ENCODE measurements around the gene OR11A1. TPM values are rescaled to one million over a fixed set of nuclear protein-coding genes. Genes with fewer than 3 reads are reported as not detected.

OR11A1 gene
- total and polyA plus RNA-seq, 2 donors = under 0.01 to 0.02 TPM

GRCh38 chr6:29496961-29497360, 40.1 kb upstream of the OR11A1 start:
- whole genome bisulfite sequencing = 97% methylated on average over 4 of the region's 4 CpGs
- DNase-seq (ENCODE audit: low read depth in 6 of 9, low spot score in 9 of 9) = no peak
- Histone ChIP-seq H3K4me1 (ENCODE audit: control insufficient read depth in 2 of 2, insufficient read depth in 2 of 2, low read length in 2 of 2) (no peaks in the 10 kb centered on the region), H3K9me3 (ENCODE audit: control insufficient read depth in 2 of 2, insufficient read depth in 1 of 2, low read length in 1 of 2) (no peaks in the 10 kb centered on the region), H3K27ac (ENCODE audit: low read depth in 1 of 2, low read length in 1 of 2) (no peak overlapping the region), H3K36me3 (ENCODE audit: control insufficient read depth in 2 of 2, insufficient read depth in 2 of 2, low read length in 1 of 2) (no peaks in the 10 kb centered on the region), H3K4me3 (ENCODE audit: low read length in 2 of 2) (no peak overlapping the region), H3K27me3 (ENCODE audit: control insufficient read depth in 2 of 2, insufficient read depth in 1 of 2, low read length in 1 of 2) (no peaks in the 10 kb centered on the region)

DNA sequence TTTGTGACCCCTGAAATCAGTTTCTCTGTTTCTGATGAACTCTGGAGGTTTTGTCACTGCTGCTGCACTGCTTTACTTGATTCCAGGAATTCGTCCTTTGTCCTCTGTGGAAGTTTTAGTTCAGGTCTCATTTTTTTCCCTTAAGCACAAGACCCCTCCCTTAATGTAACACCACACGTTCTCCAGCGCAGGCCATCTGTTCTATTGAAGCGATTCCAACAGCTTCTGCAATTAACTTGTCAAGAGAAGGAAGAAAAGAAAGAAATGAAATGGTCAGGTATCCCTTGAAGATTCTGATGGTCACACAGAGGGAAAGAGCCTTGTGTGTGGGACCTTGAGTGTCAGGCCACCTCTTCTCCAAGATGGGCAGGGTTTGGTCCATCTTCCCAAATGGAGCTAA, 38.7 kb upstream of the OR11A1 start:
- Histone ChIP-seq H3K27ac (ENCODE audit: low read depth in 1 of 2, low read length in 1 of 2) (no peak overlapping the region), H3K36me3 (ENCODE audit: control insufficient read depth in 2 of 2, insufficient read depth in 2 of 2, low read length in 1 of 2) (no peaks in the 10 kb centered on the region), H3K27me3 (ENCODE audit: control insufficient read depth in 2 of 2, insufficient read depth in 1 of 2, low read length in 1 of 2) (no peaks in the 10 kb centered on the region), H3K9me3 (ENCODE audit: control insufficient read depth in 2 of 2, insufficient read depth in 1 of 2, low read length in 1 of 2) (no peaks in the 10 kb centered on the region), H3K4me3 (ENCODE audit: low read length in 2 of 2) (no peak overlapping the region), H3K4me1 (ENCODE audit: control insufficient read depth in 2 of 2, insufficient read depth in 2 of 2, low read length in 2 of 2) (no peaks in the 10 kb centered on the region)
- no peak for DNase-seq (ENCODE audit: low read depth in 6 of 9, low spot score in 9 of 9)
- WGBS = 89% methylated on average over 4 of the region's 4 CpGs

DNA sequence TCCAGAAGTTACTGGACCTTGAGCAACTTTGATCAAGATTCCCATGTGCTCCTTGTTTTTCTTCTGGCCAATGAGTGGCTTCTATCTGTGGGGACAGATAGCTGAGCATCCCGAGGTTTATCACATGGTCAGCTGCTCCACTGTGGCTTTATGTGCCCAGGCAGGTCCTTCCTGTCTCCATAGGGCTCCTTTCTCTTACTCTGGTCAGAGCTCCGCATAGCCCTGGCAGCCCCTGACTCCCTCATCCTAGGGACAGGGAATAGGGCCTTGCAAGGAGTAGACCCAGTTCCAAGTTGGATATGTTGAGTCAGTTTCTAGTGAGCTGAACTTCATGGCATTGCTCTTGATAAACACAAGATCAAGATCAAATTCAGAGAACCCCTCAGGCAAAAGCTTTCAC, 37.3 kb upstream of the OR11A1 start:
- WGBS = 91% methylated on average over 2 of the region's 2 CpGs
- H3K36me3 ChIP-seq (ENCODE audit: control insufficient read depth in 2 of 2, insufficient read depth in 2 of 2, low read length in 1 of 2) = no peaks in the 10 kb centered on the region
- no peaks in the 10 kb centered on the region for H3K27me3 ChIP-seq (ENCODE audit: control insufficient read depth in 2 of 2, insufficient read depth in 1 of 2, low read length in 1 of 2)
- no peaks in the 10 kb centered on the region for H3K9me3 ChIP-seq (ENCODE audit: control insufficient read depth in 2 of 2, insufficient read depth in 1 of 2, low read length in 1 of 2)
- no peak overlapping the region for H3K27ac ChIP-seq (ENCODE audit: low read depth in 1 of 2, low read length in 1 of 2)
- DNase-seq (ENCODE audit: low read depth in 6 of 9, low spot score in 9 of 9) = no peak
- no peak overlapping the region for H3K4me3 ChIP-seq (ENCODE audit: low read length in 2 of 2)
- H3K4me1 ChIP-seq (ENCODE audit: control insufficient read depth in 2 of 2, insufficient read depth in 2 of 2, low read length in 2 of 2) = no peaks in the 10 kb centered on the region

DNA sequence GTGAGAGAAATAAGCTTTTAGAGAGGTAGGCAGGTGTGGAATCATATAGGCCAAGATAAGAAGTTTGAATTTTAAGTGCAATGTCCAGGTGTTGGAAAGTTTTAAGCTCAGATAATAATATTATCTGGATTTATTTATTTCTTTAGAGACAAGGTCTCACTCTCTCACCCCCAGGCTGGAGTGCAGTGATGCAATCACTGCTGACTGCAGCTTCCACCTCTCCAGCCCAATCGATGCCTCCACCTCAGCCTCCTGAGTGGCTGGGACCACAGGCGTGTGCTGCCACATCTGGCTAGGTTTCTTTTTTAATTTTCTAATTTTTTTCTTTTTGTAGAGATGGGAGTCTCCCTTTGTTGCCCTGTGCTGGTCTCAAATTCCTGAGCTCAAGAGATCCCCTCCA, 36.4 kb upstream of the OR11A1 start:
- WGBS = 83% methylated on average over 2 of the region's 2 CpGs
- no peaks in the 10 kb centered on the region for H3K4me1 ChIP-seq (ENCODE audit: control insufficient read depth in 2 of 2, insufficient read depth in 2 of 2, low read length in 2 of 2)
- H3K4me3 ChIP-seq (ENCODE audit: low read length in 2 of 2) = no peak overlapping the region
- H3K27ac ChIP-seq (ENCODE audit: low read depth in 1 of 2, low read length in 1 of 2) = no peak overlapping the region
- no peaks in the 10 kb centered on the region for H3K27me3 ChIP-seq (ENCODE audit: control insufficient read depth in 2 of 2, insufficient read depth in 1 of 2, low read length in 1 of 2)
- H3K36me3 ChIP-seq (ENCODE audit: control insufficient read depth in 2 of 2, insufficient read depth in 2 of 2, low read length in 1 of 2) = no peaks in the 10 kb centered on the region
- DNase-seq (ENCODE audit: low read depth in 6 of 9, low spot score in 9 of 9) = no peak
- no peaks in the 10 kb centered on the region for H3K9me3 ChIP-seq (ENCODE audit: control insufficient read depth in 2 of 2, insufficient read depth in 1 of 2, low read length in 1 of 2)

GRCh38 chr6:29491574-29491973, 34.7 kb upstream of the OR11A1 start:
- H3K4me3 ChIP-seq (ENCODE audit: low read length in 2 of 2) = no peak overlapping the region
- no peak overlapping the region for H3K27ac ChIP-seq (ENCODE audit: low read depth in 1 of 2, low read length in 1 of 2)
- 98% methylated on average over 4 of the region's 4 CpGs for WGBS
- no peaks in the 10 kb centered on the region for H3K9me3 ChIP-seq (ENCODE audit: control insufficient read depth in 2 of 2, insufficient read depth in 1 of 2, low read length in 1 of 2)
- H3K4me1 ChIP-seq (ENCODE audit: control insufficient read depth in 2 of 2, insufficient read depth in 2 of 2, low read length in 2 of 2) = no peaks in the 10 kb centered on the region
- no peak for DNase-seq (ENCODE audit: low read depth in 6 of 9, low spot score in 9 of 9)
- no peaks in the 10 kb centered on the region for H3K36me3 ChIP-seq (ENCODE audit: control insufficient read depth in 2 of 2, insufficient read depth in 2 of 2, low read length in 1 of 2)
- H3K27me3 ChIP-seq (ENCODE audit: control insufficient read depth in 2 of 2, insufficient read depth in 1 of 2, low read length in 1 of 2) = no peaks in the 10 kb centered on the region

DNA sequence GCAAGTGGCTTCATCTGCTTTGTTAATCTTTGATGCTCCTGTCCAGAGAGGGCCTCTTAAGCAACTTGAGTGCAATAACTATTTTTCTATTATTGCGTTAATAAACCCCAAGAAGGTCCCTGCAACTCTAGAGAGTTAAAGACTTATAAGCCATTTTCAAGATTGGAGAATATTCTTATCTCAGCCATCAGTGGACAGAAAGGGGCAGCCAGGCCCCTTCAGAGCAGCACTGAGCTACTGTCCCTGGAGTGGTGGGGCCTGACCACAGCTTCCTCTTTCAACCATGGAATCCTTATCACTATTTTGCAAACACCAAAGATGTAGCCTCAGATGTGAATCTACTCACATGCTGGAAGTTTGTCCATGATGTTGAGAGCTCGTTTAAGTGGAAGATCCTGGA, 33.7 kb upstream of the OR11A1 start:
- no peak for DNase-seq (ENCODE audit: low read depth in 6 of 9, low spot score in 9 of 9)
- Histone ChIP-seq H3K9me3 (ENCODE audit: control insufficient read depth in 2 of 2, insufficient read depth in 1 of 2, low read length in 1 of 2) (no peaks in the 10 kb centered on the region), H3K27me3 (ENCODE audit: control insufficient read depth in 2 of 2, insufficient read depth in 1 of 2, low read length in 1 of 2) (no peaks in the 10 kb centered on the region), H3K36me3 (ENCODE audit: control insufficient read depth in 2 of 2, insufficient read depth in 2 of 2, low read length in 1 of 2) (no peaks in the 10 kb centered on the region), H3K4me1 (ENCODE audit: control insufficient read depth in 2 of 2, insufficient read depth in 2 of 2, low read length in 2 of 2) (no peaks in the 10 kb centered on the region), H3K27ac (ENCODE audit: low read depth in 1 of 2, low read length in 1 of 2) (no peak overlapping the region), H3K4me3 (ENCODE audit: low read length in 2 of 2) (no peak overlapping the region)
- 6% methylated on average over 2 of the region's 2 CpGs for WGBS

DNA sequence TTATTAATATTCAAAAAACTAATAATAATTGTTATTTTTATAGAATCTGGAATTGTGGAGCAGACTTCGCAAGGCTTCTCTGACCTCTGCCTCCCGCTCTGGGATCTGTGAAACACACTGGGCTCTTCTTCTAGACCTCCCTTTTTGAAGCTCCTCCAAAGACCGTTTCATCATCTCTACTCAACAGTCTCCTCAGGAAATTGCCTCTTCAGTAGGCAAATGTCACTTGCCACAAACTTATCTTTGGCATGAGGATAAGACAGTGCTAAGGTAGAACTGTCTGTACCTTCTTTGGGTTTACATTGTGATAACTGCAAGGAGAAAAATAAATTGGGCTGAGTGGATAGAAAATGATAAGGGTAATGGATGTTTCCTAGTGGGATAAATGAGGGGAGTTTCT, 33.2 kb upstream of the OR11A1 start:
- H3K27ac ChIP-seq (ENCODE audit: low read depth in 1 of 2, low read length in 1 of 2) = no peak overlapping the region
- DNase-seq (ENCODE audit: low read depth in 6 of 9, low spot score in 9 of 9) = no peak
- no peak overlapping the region for H3K4me3 ChIP-seq (ENCODE audit: low read length in 2 of 2)
- 69% methylated on average over 3 of the region's 3 CpGs for WGBS
- no peaks in the 10 kb centered on the region for H3K4me1 ChIP-seq (ENCODE audit: control insufficient read depth in 2 of 2, insufficient read depth in 2 of 2, low read length in 2 of 2)
- H3K36me3 ChIP-seq (ENCODE audit: control insufficient read depth in 2 of 2, insufficient read depth in 2 of 2, low read length in 1 of 2) = no peaks in the 10 kb centered on the region
- H3K27me3 ChIP-seq (ENCODE audit: control insufficient read depth in 2 of 2, insufficient read depth in 1 of 2, low read length in 1 of 2) = no peaks in the 10 kb centered on the region
- no peaks in the 10 kb centered on the region for H3K9me3 ChIP-seq (ENCODE audit: control insufficient read depth in 2 of 2, insufficient read depth in 1 of 2, low read length in 1 of 2)

DNA sequence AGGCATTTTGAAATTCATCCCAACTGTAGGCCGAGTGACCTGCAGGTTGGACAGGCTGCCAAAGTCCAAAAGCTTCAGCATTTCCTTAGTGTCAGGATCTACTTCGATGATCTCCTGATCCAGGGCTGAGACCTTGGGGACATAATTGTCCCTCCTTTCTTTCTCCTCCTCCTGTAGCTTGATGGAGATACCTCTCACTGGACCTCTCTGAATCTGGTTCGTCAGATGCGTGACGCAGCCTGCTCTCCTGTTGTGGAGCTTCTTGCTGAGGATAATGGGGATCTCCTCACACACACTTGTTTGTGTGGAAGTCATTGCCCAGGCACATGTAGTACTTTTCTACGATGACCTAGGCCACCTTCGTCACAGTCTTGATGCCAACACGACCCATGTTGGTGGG, 32.4 kb upstream of the OR11A1 start:
- Histone ChIP-seq H3K27me3 (ENCODE audit: control insufficient read depth in 2 of 2, insufficient read depth in 1 of 2, low read length in 1 of 2) (no peaks in the 10 kb centered on the region), H3K4me3 (ENCODE audit: low read length in 2 of 2) (no peak overlapping the region), H3K9me3 (ENCODE audit: control insufficient read depth in 2 of 2, insufficient read depth in 1 of 2, low read length in 1 of 2) (no peaks in the 10 kb centered on the region), H3K36me3 (ENCODE audit: control insufficient read depth in 2 of 2, insufficient read depth in 2 of 2, low read length in 1 of 2) (no peaks in the 10 kb centered on the region), H3K4me1 (ENCODE audit: control insufficient read depth in 2 of 2, insufficient read depth in 2 of 2, low read length in 2 of 2) (no peaks in the 10 kb centered on the region), H3K27ac (ENCODE audit: low read depth in 1 of 2, low read length in 1 of 2) (no peak overlapping the region)
- 98% methylated on average over 8 of the region's 8 CpGs for WGBS
- peak in 1 of 9 donors; percentile 12 for DNase-seq (ENCODE audit: low read depth in 6 of 9, low spot score in 9 of 9)

- H3K36me3 ChIP-seq (ENCODE audit: control insufficient read depth in 2 of 2, insufficient read depth in 2 of 2, low read length in 1 of 2) = no peaks in the 10 kb centered on the region
- no peaks in the 10 kb centered on the region for H3K9me3 ChIP-seq (ENCODE audit: control insufficient read depth in 2 of 2, insufficient read depth in 1 of 2, low read length in 1 of 2)
- no peak for DNase-seq (ENCODE audit: low read depth in 6 of 9, low spot score in 9 of 9)
- no peak overlapping the region for H3K27ac ChIP-seq (ENCODE audit: low read depth in 1 of 2, low read length in 1 of 2)
- H3K4me1 ChIP-seq (ENCODE audit: control insufficient read depth in 2 of 2, insufficient read depth in 2 of 2, low read length in 2 of 2) = no peaks in the 10 kb centered on the region
- no peak overlapping the region for H3K4me3 ChIP-seq (ENCODE audit: low read length in 2 of 2)
- H3K27me3 ChIP-seq (ENCODE audit: control insufficient read depth in 2 of 2, insufficient read depth in 1 of 2, low read length in 1 of 2) = no peaks in the 10 kb centered on the region
Observed at GRCh38 chr6:29488874-29489273, 32.0 kb upstream of the OR11A1 start.

DNA sequence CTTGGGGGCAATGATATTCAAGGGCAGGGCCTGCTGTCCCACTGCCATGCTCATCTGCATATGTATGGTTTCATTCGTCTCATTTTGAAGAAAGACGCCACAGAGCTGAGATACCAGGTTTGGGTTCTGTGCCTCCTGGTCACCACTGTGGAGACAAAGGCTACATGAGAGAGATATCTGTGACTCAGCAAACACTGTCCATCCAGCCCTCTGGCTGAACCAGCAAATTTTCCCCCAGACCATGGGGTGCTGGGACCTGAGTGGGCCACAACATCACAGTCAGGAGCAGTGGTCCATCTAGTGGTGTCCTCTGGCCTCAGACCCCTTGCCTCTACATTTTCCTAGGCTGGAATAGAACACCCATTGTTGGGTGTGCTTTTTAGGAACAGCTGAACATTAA, 30.8 kb upstream of the OR11A1 start, which contains the start of gene MAS1L:
MAS1L (minus strand) TSS at position 297 of the 400 bp plus-strand sequence; CDS start at position 243, 54 bp downstream.
- 95% methylated on average over 2 of the region's 2 CpGs for WGBS
- no peak within 1 kb of the TSS for H3K4me3 ChIP-seq (ENCODE audit: low read length in 2 of 2)
- no peaks in the 10 kb centered on the region for H3K9me3 ChIP-seq (ENCODE audit: control insufficient read depth in 2 of 2, insufficient read depth in 1 of 2, low read length in 1 of 2)
- DNase-seq (ENCODE audit: low read depth in 6 of 9, low spot score in 9 of 9) = no peak
- no peaks in the 10 kb centered on the region for H3K36me3 ChIP-seq (ENCODE audit: control insufficient read depth in 2 of 2, insufficient read depth in 2 of 2, low read length in 1 of 2)
- no peaks in the 10 kb centered on the region for H3K27me3 ChIP-seq (ENCODE audit: control insufficient read depth in 2 of 2, insufficient read depth in 1 of 2, low read length in 1 of 2)
- H3K4me1 ChIP-seq (ENCODE audit: control insufficient read depth in 2 of 2, insufficient read depth in 2 of 2, low read length in 2 of 2) = no peaks in the 10 kb centered on the region
- H3K27ac ChIP-seq (ENCODE audit: low read depth in 1 of 2, low read length in 1 of 2) = no peak within 1 kb of the TSS
